Right kidney (tissue), 1 donor: ENCODE data around the gene SUCO.

Experiments used
- DNase-seq: peaks from one replicate; pipeline ENCODE4 v3.0.0-alpha.2; 2016

SUCO gene

DNA sequence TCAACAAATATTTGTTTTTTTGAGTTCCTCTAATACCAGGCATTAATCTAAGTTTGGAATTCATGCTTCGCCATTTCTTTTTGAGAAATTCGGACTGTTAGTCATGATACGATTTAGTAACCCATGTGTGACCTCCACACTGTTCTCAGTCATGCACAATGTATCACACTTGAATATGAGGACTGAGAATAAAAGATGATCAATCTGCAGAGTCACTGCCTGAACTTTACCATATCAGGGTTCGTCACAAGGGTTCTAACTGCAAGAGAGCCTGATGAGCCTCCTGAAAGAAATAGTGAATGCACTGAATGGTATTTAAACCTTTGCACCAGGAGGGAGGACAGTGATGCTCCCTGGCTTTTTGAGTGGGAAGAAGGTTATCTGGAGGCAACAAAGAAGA lies 115.0 kb downstream of the SUCO start:
- no peak for DNase-seq

DNA sequence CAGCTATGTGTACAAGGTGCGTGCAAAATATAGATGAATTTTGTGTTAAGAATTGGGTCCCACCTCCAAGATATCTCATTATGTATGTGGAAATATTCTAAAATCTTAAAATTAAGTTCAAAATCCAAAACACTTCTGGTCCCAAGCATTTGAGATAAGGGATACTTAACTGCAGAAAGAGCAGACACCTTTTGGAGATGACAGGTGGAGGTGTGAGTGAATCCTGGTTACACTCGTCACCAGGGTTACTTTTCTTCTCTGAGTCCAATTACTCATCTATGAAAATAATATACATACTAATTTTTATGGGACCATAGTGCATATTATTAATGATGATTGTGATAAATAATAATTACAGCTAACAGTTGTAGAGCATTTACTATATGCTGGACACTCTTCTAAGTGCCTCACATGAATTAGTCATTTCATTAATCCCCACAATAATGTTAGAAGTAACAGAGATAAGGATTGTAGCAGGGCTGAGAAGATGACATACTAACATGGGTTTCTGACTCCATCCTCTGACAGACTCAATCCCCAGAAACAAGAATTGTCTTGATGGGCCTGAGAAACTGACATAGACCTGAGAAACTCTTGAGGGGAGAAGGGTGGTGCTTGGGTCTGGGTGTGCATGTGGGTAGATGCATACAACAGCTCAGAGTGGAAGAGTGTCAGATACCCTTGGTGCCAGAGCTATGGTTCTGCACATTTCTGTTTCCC lies 117.7 kb downstream of the SUCO start:
- DNase-seq, result no peak

DNA sequence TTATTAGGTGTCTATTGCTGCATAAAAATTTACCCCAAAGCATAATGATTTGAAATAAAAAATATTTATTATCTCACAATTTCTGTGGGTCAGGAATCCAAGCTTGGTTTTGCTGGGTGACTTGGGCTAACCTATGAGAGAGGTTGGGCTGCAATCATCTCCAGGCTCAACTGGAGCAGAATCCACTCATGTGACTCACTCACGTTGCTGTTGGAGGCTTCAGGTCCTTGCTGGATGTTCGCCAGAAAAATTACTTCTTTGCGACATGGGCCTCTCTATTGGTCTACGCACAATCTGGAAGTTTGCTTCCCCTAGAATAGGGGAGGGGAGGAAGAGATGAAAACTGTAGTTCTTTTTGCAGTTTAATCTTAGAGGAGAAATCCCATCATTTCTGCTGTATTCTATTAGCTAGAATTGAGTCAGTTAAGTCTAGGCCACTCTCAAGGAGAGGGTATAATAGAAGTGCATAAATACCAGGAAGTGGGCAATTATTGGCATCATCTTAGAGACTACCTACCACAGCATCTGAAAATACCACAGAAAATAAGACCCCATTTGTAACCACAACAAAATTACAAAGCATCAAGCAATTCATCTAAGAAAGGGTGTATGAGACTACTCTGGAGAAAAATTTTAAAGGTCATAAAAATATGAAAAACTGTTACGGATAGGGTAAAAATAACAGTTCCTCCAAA lies 120.2 kb downstream of the SUCO start:
- DNase-seq, result no peak

- DNase-seq, result no peak
Observed at GRCh38 chr1:172654535-172654934, 121.6 kb downstream of the SUCO start.

- no peak for DNase-seq
Observed at GRCh38 chr1:172656576-172656975, 123.6 kb downstream of the SUCO start.

DNA sequence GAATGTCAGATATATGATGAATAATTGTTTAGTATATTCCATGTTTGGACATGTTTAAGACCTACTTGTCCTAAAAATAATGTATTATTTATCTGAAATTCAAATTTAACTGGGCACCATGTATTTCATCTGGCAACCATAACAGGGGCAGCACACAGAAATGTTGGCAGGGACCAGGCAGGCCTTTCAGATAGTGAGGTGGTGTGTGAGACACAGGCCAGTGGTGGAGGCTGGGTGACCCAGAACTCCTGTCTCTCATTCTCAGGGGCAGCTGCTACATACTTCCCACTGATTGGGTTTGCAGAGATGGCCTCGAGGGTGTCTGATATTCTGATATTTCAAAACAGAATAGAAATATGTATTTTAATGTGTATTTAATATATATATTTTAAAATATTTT lies 124.6 kb downstream of the SUCO start:
- no peak for DNase-seq

- DNase-seq, result no peak
Observed at GRCh38 chr1:172658871-172659453, 126.0 kb downstream of the SUCO start, which contains the start of gene FASLG. FASLG (plus strand) TSS chr1:172659103; CDS start chr1:172659202, 99 bp downstream.

DNA sequence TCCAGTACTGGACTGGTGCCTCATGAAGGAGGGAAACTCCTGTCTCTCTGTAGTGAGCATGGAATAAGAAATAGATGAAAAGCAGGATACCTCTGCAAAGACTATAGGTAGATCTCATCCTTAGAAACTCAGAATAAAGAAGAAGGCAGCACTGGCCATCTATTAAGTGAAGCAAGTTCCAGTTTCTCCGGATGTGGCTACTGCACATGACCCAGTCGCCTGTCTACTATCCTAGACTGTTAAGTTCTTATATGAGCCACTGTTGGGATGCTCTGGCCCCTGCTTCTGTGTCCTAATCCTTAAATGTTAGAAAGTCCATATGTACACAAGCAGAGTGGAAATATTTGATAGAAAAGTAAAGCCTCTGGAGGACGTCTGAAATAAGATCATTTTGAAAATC lies 128.2 kb downstream of the SUCO start:
- no peak for DNase-seq
